WTC11 (cell line): Measurements from ENCODE around the gene PHTF1. TPM values are rescaled to one million over a fixed set of nuclear protein-coding genes. Genes with fewer than 3 reads are reported as not detected.

Experiments
- ATAC-seq: fragments of 200-7000 bp; cut with Tn5 transposase; 2 replicates; pipeline ENCODE4 v1.10.0; 2021; ENCODE audit warnings: mild to moderate bottlenecking, moderate library complexity
- Bru-seq: library from RNA; stranded (reverse); fragments of 400-500 nt; gene quantifications from one replicate; lab custom pipeline; 2021; lab: Mats Ljungman, UMichigan
- CTCF ChIA-PET: fragments of 300-600 bp; sonication (Branson Sonifier 250); formaldehyde crosslinking; loops from one replicate; lab custom pipeline; 2021; ENCODE audit warnings: antibody characterized with exemption; lab: Charles Lee
- POLR2A ChIA-PET: fragments of 350-600 bp; sonication (Branson Sonifier 250); formaldehyde crosslinking; loops from one replicate; lab custom pipeline; 2021; ENCODE audit warnings: antibody characterized with exemption; lab: Charles Lee
- DNase-seq: peaks from one replicate; pipeline ENCODE4 v3.0.0; 2021; ENCODE audit warnings: low spot score
- H3K27ac Mint-ChIP-seq: 2 replicates; pipeline ENCODE4 v1.8.0; 2021; ENCODE audit warnings: mixed read lengths
- H3K27me3 Mint-ChIP-seq: 2 replicates; pipeline ENCODE4 v1.8.0; 2021; ENCODE audit warnings: low read depth, mild to moderate bottlenecking, moderate library complexity, mixed read lengths
- H3K36me3 Mint-ChIP-seq: 2 replicates; pipeline ENCODE4 v1.8.0; 2021; ENCODE audit warnings: mixed read lengths
- H3K4me1 Mint-ChIP-seq: 2 replicates; pipeline ENCODE4 v1.8.0; 2022; ENCODE audit warnings: mixed read lengths
- H3K4me3 Mint-ChIP-seq: 2 replicates; pipeline ENCODE4 v1.8.0; 2021; ENCODE audit warnings: mild to moderate bottlenecking, moderate library complexity, mixed read lengths
- H3K9me3 Mint-ChIP-seq: 2 replicates; pipeline ENCODE4 v1.8.0; 2021; ENCODE audit warnings: mixed read lengths
- ARID4B ChIP-seq: sonication (generic); formaldehyde crosslinking; IDR thresholded peaks from 2 replicates; pipeline ENCODE4 v1.8.0; 2023; ENCODE audit warnings: missing genetic modification reagents, mild to moderate bottlenecking, borderline replicate concordance
- E2F5 ChIP-seq: sonication (generic); formaldehyde crosslinking; IDR thresholded peaks from 2 replicates; pipeline ENCODE4 v1.8.1; 2022; ENCODE audit warnings: mild to moderate bottlenecking, moderate library complexity, missing genetic modification reagents
- ERG ChIP-seq: fragments of 250-450 bp; sonication (Bioruptor Pico); IDR thresholded peaks from 2 replicates; pipeline ENCODE4 v1.8.0; 2021; ENCODE audit warnings: mild to moderate bottlenecking
- FOXK1 ChIP-seq: sonication (generic); formaldehyde crosslinking; IDR thresholded peaks from 2 replicates; pipeline ENCODE4 v1.8.0; 2022; ENCODE audit warnings: mild to moderate bottlenecking, moderate library complexity, missing genetic modification reagents
- FOXP1 ChIP-seq: sonication (generic); formaldehyde crosslinking; IDR thresholded peaks from 2 replicates; pipeline ENCODE4 v1.8.0; 2022; ENCODE audit warnings: missing genetic modification reagents, mild to moderate bottlenecking, moderate library complexity, borderline replicate concordance
- GABPB1 ChIP-seq: sonication (generic); formaldehyde crosslinking; IDR thresholded peaks from 2 replicates; pipeline ENCODE4 v1.8.1; 2023; ENCODE audit warnings: mild to moderate bottlenecking, missing genetic modification reagents
- HMGA2 ChIP-seq: fragments of 250-450 bp; sonication (Bioruptor Pico); IDR thresholded peaks from 2 replicates; pipeline ENCODE4 v1.4.0; 2021; ENCODE audit warnings: mild to moderate bottlenecking, moderate library complexity
- MAX ChIP-seq: sonication (generic); formaldehyde crosslinking; IDR thresholded peaks from 2 replicates; pipeline ENCODE4 v1.8.0; 2022; ENCODE audit warnings: mild to moderate bottlenecking, missing genetic modification reagents
- MXD4 ChIP-seq: fragments of 250-450 bp; sonication (Bioruptor Pico); IDR thresholded peaks from 2 replicates; pipeline ENCODE4 v1.8.0; 2021; ENCODE audit warnings: mild to moderate bottlenecking, moderate library complexity, borderline replicate concordance
- NFATC4 ChIP-seq: fragments of 250-450 bp; sonication (Bioruptor Pico); IDR thresholded peaks from 2 replicates; pipeline ENCODE4 v1.9.0; 2021; ENCODE audit warnings: mild to moderate bottlenecking
- NFE2L1 ChIP-seq: sonication (generic); formaldehyde crosslinking; IDR thresholded peaks from 2 replicates; pipeline ENCODE4 v1.8.1; 2023; ENCODE audit warnings: missing genetic modification reagents
- NR2C2 ChIP-seq: sonication (generic); formaldehyde crosslinking; IDR thresholded peaks from 2 replicates; pipeline ENCODE4 v1.8.0; 2022; ENCODE audit warnings: mild to moderate bottlenecking, missing genetic modification reagents
- PRDM15 ChIP-seq: sonication (generic); formaldehyde crosslinking; IDR thresholded peaks from 2 replicates; pipeline ENCODE4 v1.8.0; 2022; ENCODE audit warnings: missing genetic modification reagents
- PRRX2 ChIP-seq: fragments of 250-450 bp; sonication (Bioruptor Pico); IDR thresholded peaks from 2 replicates; pipeline ENCODE4 v1.8.0; 2021; ENCODE audit warnings: mild to moderate bottlenecking
- RELA ChIP-seq: sonication (generic); formaldehyde crosslinking; IDR thresholded peaks from 2 replicates; pipeline ENCODE4 v1.8.1; 2022; ENCODE audit warnings: missing genetic modification reagents, mild to moderate bottlenecking, borderline replicate concordance
- SMAD3 ChIP-seq: sonication (generic); formaldehyde crosslinking; IDR thresholded peaks from 2 replicates; pipeline ENCODE4 v1.8.0; 2022; ENCODE audit warnings: missing genetic modification reagents, mild to moderate bottlenecking, borderline replicate concordance
- TCF7 ChIP-seq: sonication (generic); formaldehyde crosslinking; IDR thresholded peaks from 2 replicates; pipeline ENCODE4 v1.8.0; 2022; ENCODE audit warnings: mild to moderate bottlenecking, low read depth, missing genetic modification reagents, moderate library complexity
- ZBTB21 ChIP-seq: sonication (generic); formaldehyde crosslinking; IDR thresholded peaks from 2 replicates; pipeline ENCODE4 v1.8.1; 2023; ENCODE audit warnings: mild to moderate bottlenecking, missing genetic modification reagents, borderline replicate concordance
- ZNF317 ChIP-seq: sonication (generic); formaldehyde crosslinking; IDR thresholded peaks from 2 replicates; pipeline ENCODE4 v1.8.1; 2023; ENCODE audit warnings: low read depth, mild to moderate bottlenecking, moderate library complexity, missing genetic modification reagents, borderline replicate concordance
- long read RNA-seq, 3 experiments: library from RNA in 1 of 3; library from capped mRNA in 1 of 3; library from polyadenylated mRNA in 1 of 3; unstranded in 2 of 3; stranded (forward) in 1 of 3; transcript quantifications; one replicate each; pipeline ENCODE4 v2.0.0, GENCODE V29; 2021
- total RNA-seq: library from RNA; stranded (reverse); gene quantifications from 3 replicates; pipeline ENCODE4 v1.2.3, GENCODE V29; 2021

The PHTF1 gene
- total RNA-seq (23.9 to 28.7 TPM (median 25.2 TPM) in 3 replicates), Bru-seq, nascent RNA (percentile 71 among the genes with signal in this experiment)
- long read RNA-seq, experiment 1, transcript PHTF1-204 (19 exons, 3,273 nt), result major isoform, 13 of 119 reads
- long read RNA-seq, experiment 1, transcript PHTF1-205 (18 exons, 3,244 nt), result minor isoform, 5 of 119 reads
- long read RNA-seq, experiment 1, transcript PHTF1-212 (3 exons, 956 nt), result minor isoform, 5 of 119 reads
- long read RNA-seq, experiment 1, partial matches to known transcripts, result 62 of 119 reads
- long read RNA-seq, experiment 1, other reads (novel, unspliced or antisense), result 34 of 119 reads
- long read RNA-seq, experiment 2, full-length matches to known transcripts, result 3 of 20 reads
- long read RNA-seq, experiment 2, partial matches to known transcripts, result 9 of 20 reads
- long read RNA-seq, experiment 2, other reads (novel, unspliced or antisense), result 8 of 20 reads
- long read RNA-seq, experiment 3, full-length matches to known transcripts, result 1 of 9 reads
- long read RNA-seq, experiment 3, partial matches to known transcripts, result 4 of 9 reads
- long read RNA-seq, experiment 3, other reads (novel, unspliced or antisense), result 4 of 9 reads

- TF ChIP-seq FOXP1 (CRISPR knock-in tag) (0 out of 2 replicates have a peak, but pooled peaks have one; percentile 46), PRRX2 (CRISPR knock-in tag) (no peak), FOXK1 (CRISPR knock-in tag) (0 out of 2 replicates have a peak, but pooled peaks have one; percentile 24), ZNF317 (0 out of 2 replicates have a peak, but pooled peaks have one; percentile 27), NR2C2 (CRISPR knock-in tag) (no peak), PRDM15 (CRISPR knock-in tag) (0 out of 2 replicates have a peak, but pooled peaks have one; percentile 16), ZBTB21 (CRISPR knock-in tag) (no peak), NFE2L1 (CRISPR knock-in tag) (peak; percentile 46; the same call in 1 of the 2 replicates), GABPB1 (CRISPR knock-in tag) (0 out of 2 replicates have a peak, but pooled peaks have one; percentile 18), RELA (CRISPR knock-in tag) (0 out of 2 replicates have a peak, but pooled peaks have one; percentile 36), MAX (CRISPR knock-in tag) (peak; percentile 53; the same call in 1 of the 2 replicates), SMAD3 (CRISPR knock-in tag) (peak; percentile 64; the same call in 1 of the 2 replicates), E2F5 (CRISPR knock-in tag) (peak; percentile 67; the same call in 1 of the 2 replicates)
- ATAC-seq (peak; percentile 90), DNase-seq (peak; percentile 87)
- Mint-ChIP-seq H3K4me1 (peaks cover 36% of the 10 kb centered on the region), H3K36me3 (peaks cover 14% of the 10 kb centered on the region), H3K9me3 (no peaks in the 10 kb centered on the region), H3K27me3 (no peaks in the 10 kb centered on the region; the same call in 1 of the 2 replicates), H3K4me3 (peak within 1 kb of the TSS; percentile 92), H3K27ac (peak within 1 kb of the TSS; percentile 99)
- ChIA-PET POLR2A (interaction anchor here (0.5 to 2.4 kb wide), 3 partner anchors 52 to 1045 kb away, joined by 3 to 19 read pairs (median 3); partner anchors contain the start of gene RSBN1), CTCF (interaction anchor here (0.7 to 1.3 kb wide), 8 partner anchors 10 to 787 kb away, joined by 3 to 6 read pairs (median 4); partner anchors contain the start of gene RSBN1)
Observed at GRCh38 chr1:113759333-113760101, at the start of gene PHTF1. PHTF1 (minus strand) TSS chr1:113759486; CDS start chr1:113758703, 783 bp downstream.

GRCh38 chr1:113808450-113809195 is 49.3 kb upstream of the PHTF1 start:
- ATAC-seq, result no peak
- Mint-ChIP-seq H3K27ac (no peak overlapping the region), H3K4me1 (peaks cover 31% of the 10 kb centered on the region), H3K36me3 (peaks cover 6% of the 10 kb centered on the region), H3K4me3 (no peak overlapping the region), H3K9me3 (peaks cover 4% of the 10 kb centered on the region; the same call in 1 of the 2 replicates), H3K27me3 (no peaks in the 10 kb centered on the region)
- DNase-seq, result no peak
- ChIA-PET POLR2A (no interaction called here), CTCF (no interaction called here)
- TF ChIP-seq HMGA2 (CRISPR knock-in tag) (no peak), TCF7 (CRISPR knock-in tag) (no peak), ARID4B (no peak), NFATC4 (CRISPR knock-in tag) (no peak), RELA (CRISPR knock-in tag) (no peak), ERG (CRISPR knock-in tag) (no peak), MXD4 (CRISPR knock-in tag) (no peak)
